GM13976 (cell line): ENCODE measurements around the gene WHRN.

ENCODE experiments used
- DNase-seq: peaks from one replicate; pipeline ENCODE4 v3.0.0; 2012; ENCODE audit warnings: low spot score
- CTCF ChIP-seq: IDR thresholded peaks from 2 replicates; pipeline ENCODE4 v1.5.1; 2012; ENCODE audit warnings: borderline replicate concordance, mild to moderate bottlenecking; ENCODE audit not compliant: insufficient read depth; ENCODE audit errors: extremely low read depth, missing control alignments, control extremely low read depth
- in situ Hi-C: fragments of 300-500 bp; cut with MboI; formaldehyde crosslinking; loops from one replicate; pipeline ENCODE4 v1.12.0; 2022; ENCODE audit warnings: low sequenced_read_pairs, mixed read lengths, inconsistent platforms; ENCODE audit not compliant: unreplicated experiment

WHRN gene

GRCh38 chr9:114401344-114401743 lies 103.9 kb downstream of the WHRN start:
- no peak for DNase-seq
- TF ChIP-seq CTCF = no peak
- in situ Hi-C loops = loop anchor here (25.0 kb wide), 1 partner anchor 611 kb away; no protein-coding TSS in a partner anchor

DNA sequence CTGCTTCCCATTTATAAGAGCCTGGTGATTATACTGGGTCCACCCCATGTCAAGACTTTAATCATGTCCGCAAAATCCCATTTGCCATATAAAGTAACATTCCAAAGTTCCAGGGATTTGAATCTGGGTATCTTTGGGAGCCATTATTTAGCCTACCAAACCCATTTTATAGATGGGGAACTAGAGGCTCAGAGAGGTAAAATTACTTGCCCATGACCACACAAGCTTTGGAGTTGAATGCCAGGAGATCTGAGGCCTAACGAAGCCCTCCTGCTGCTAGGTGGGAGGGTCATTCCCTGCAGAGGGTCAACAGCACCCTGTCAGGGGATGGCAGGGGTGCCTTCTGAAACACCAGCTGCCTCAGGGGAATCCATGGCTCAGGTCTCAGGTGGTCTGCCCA lies 104.5 kb downstream of the WHRN start:
- in situ Hi-C loops = loop anchor here (25.0 kb wide), 1 partner anchor 612 kb away; no protein-coding TSS in a partner anchor
- no peak for DNase-seq
- TF ChIP-seq CTCF = no peak

- no peak for DNase-seq
- no peak for TF ChIP-seq CTCF
- in situ Hi-C loops = loop anchor here (25.0 kb wide), 1 partner anchor 612 kb away; no protein-coding TSS in a partner anchor
Observed at GRCh38 chr9:114400219-114400618, 105.1 kb downstream of the WHRN start.

- DNase-seq = no peak
- TF ChIP-seq CTCF = no peak
- in situ Hi-C loops = no loop called here
Observed at GRCh38 chr9:114399381-114399780, 105.9 kb downstream of the WHRN start.

DNA sequence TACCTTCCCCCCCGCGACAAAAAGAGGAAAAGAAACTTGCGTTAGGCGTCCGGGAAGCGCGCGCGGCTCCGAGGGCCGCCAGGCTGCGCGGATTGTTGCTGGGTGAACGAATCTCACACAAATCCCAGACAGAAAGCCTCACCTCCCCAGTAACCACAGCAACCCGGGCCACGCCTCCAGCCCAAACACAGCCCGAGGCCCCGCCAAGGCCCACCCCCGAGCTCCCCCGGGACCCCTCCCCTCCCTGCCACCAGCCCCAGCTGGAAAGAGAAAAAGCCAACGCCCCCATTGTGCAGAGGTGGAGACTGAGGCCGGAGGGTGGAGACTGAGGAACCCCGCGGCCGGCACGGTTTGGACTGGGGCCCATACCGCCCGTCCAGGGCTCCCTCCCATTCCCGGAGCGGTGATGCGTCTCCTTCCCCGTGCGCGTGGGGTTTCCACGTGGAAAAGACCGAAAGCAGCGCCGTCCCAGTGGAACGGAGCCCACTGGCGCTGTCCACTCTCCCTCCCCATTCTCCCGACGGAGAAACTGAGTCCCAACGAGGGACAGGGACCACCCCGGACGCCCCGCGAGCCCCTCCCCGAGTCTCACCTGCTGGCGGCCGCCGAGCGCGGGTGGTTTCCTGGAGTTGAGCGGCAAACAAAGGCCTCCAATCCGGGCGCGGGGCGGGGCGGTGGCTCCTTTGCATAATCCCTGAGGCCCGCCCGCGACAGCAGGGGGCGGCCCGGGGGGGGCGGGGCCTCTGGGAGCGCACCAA lies 107.2 kb downstream of the WHRN start:
- peak; percentile 99 for DNase-seq
- no peak for TF ChIP-seq CTCF
- in situ Hi-C loops = no loop called here

DNA sequence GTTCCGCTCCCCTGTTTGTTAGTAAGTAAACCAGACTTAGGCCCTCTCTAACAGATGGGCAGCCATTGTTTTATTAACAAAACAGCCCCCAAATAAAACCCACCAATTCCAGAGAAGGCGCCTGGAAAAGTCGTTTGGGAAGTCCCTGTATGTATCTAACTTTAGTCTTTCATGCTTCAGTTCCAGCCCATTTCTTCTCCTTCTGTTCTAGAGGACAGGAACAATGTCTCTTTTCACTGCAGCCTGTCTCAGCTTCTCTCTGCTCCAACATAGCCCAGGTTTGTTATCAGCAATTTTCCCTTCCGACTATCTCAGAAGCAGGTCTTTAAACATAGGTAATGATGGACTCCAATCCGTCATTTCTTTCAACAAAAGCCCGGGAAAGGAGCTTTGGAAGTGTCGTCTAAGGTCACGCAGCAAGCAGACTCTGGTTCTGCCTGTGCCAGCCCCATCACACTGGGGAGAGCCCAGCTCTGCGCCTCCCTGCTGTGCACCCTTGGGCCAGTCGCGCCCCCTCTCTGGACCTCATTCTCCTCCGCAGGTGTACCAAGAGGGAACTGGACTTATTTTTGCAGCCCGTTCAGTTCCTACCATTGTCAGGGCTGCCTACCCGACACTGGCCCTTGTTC lies 107.9 kb downstream of the WHRN start:
- no peak for TF ChIP-seq CTCF
- in situ Hi-C loops = no loop called here
- no peak for DNase-seq
